Skeletal muscle cell (primary cell): ENCODE data around the gene N4BP2L2.

Experiments
- DNase-seq: peaks from one replicate; pipeline ENCODE4 v3.0.0-alpha.2; 2010; ENCODE audit warnings: low read depth
- H3K4me3 ChIP-seq: 2 replicates; pipeline ENCODE4 v1.5.1; 2011; ENCODE audit warnings: low read depth, mild to moderate bottlenecking, control low read depth, low read length, moderate library complexity

The N4BP2L2 gene

GRCh38 chr13:32474999-32475792, 63.4 kb downstream of the N4BP2L2 start:
- DNase-seq = no peak
- no peak overlapping the region for H3K4me3 ChIP-seq

- H3K4me3 ChIP-seq = no peak overlapping the region
- no peak for DNase-seq
These were observed 64.9 kb downstream of the N4BP2L2 start for GRCh38 chr13:32473650-32474049.

- no peak overlapping the region for H3K4me3 ChIP-seq
These were observed 66.4 kb downstream of the N4BP2L2 start for GRCh38 chr13:32472194-32472621.

GRCh38 chr13:32471187-32471922, 67.2 kb downstream of the N4BP2L2 start:
- peak; percentile 59 for DNase-seq
- H3K4me3 ChIP-seq = no peak overlapping the region

More at GRCh38 chr13:32472194-32472621, 66.4 kb downstream of the N4BP2L2 start:
- no peak for DNase-seq

GRCh38 chr13:32468502-32469142, 70.0 kb downstream of the N4BP2L2 start:
- H3K4me3 ChIP-seq = no peak overlapping the region
- no peak for DNase-seq

GRCh38 chr13:32456591-32456990, 82.0 kb downstream of the N4BP2L2 start:
- no peak overlapping the region for H3K4me3 ChIP-seq
- DNase-seq = no peak

- DNase-seq = no peak
- H3K4me3 ChIP-seq = no peak overlapping the region
These were observed 83.0 kb downstream of the N4BP2L2 start for GRCh38 chr13:32455594-32455903.

- no peak overlapping the region for H3K4me3 ChIP-seq
- no peak for DNase-seq
These were observed 83.6 kb downstream of the N4BP2L2 start for GRCh38 chr13:32454886-32455593.

GRCh38 chr13:32453981-32454380, 84.6 kb downstream of the N4BP2L2 start:
- no peak overlapping the region for H3K4me3 ChIP-seq
- DNase-seq = no peak

- no peak overlapping the region for H3K4me3 ChIP-seq
- no peak for DNase-seq
These were observed 89.6 kb downstream of the N4BP2L2 start for GRCh38 chr13:32448972-32449371.

- H3K4me3 ChIP-seq = no peak overlapping the region
- DNase-seq = no peak
These were observed 90.5 kb downstream of the N4BP2L2 start for GRCh38 chr13:32447894-32448623.

- DNase-seq = no peak
- H3K4me3 ChIP-seq = no peak overlapping the region
These were observed 91.7 kb downstream of the N4BP2L2 start for GRCh38 chr13:32446773-32447465.

- DNase-seq = no peak
- H3K4me3 ChIP-seq = no peak overlapping the region
These were observed 92.4 kb downstream of the N4BP2L2 start for GRCh38 chr13:32446220-32446619.

GRCh38 chr13:32445461-32445860, 93.1 kb downstream of the N4BP2L2 start:
- no peak for DNase-seq
- H3K4me3 ChIP-seq = no peak overlapping the region

GRCh38 chr13:32443111-32443510, 95.5 kb downstream of the N4BP2L2 start:
- no peak overlapping the region for H3K4me3 ChIP-seq
- DNase-seq = no peak

- DNase-seq = no peak
These were observed 99.7 kb downstream of the N4BP2L2 start for GRCh38 chr13:32438871-32439270.

GRCh38 chr13:32432856-32433255, 105.7 kb downstream of the N4BP2L2 start:
- H3K4me3 ChIP-seq = no peak overlapping the region
- DNase-seq = no peak

More at GRCh38 chr13:32438871-32439270, 99.7 kb downstream of the N4BP2L2 start:
- H3K4me3 ChIP-seq = no peak overlapping the region

- no peak for DNase-seq
- no peak overlapping the region for H3K4me3 ChIP-seq
These were observed 107.2 kb downstream of the N4BP2L2 start for GRCh38 chr13:32431361-32431760.
